NCI-H2107 treated with DMSO at 0.1 percent for 48 hours (cell line): ENCODE results near the gene PGLYRP4.

Experiments
- DNase-seq: peaks from one replicate; lab custom pipeline; 2025; ENCODE audit not compliant: unreplicated experiment; lab: John Stamatoyannopoulos, UW

Gene PGLYRP4

GRCh38 chr1:153375511-153375910 lies 26.9 kb upstream of the PGLYRP4 start, which contains the start of gene S100A12:
Gene S100A12, minus strand, starts transcription at chr1:153375621. Its CDS starts 1,029 bp downstream, at chr1:153374592.
- no peak for DNase-seq

GRCh38 chr1:153374071-153374470 lies 25.4 kb upstream of the PGLYRP4 start:
- no peak for DNase-seq

- no peak for DNase-seq
Observed at GRCh38 chr1:153372571-153372970, 23.9 kb upstream of the PGLYRP4 start.

GRCh38 chr1:153371231-153371630 lies 22.6 kb upstream of the PGLYRP4 start:
- no peak for DNase-seq

DNA sequence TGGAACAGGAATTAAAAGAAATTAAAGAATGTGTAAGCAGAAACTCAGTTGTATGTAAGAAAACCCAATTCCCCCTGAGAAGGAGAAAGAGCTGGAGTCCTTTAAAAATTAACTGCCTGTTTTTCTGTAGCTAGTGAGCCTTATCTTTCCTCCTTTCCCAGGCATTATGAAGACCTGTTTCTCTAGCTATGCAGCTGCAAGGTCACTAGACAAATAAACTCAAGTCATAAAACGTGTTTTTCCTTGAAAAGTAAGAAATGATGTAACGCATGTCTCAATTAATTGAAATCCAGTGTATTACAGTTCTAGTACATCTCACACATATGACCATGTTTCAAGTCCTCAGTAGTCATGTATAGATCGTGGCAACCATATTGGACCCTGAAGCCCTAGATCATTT lies 21.5 kb upstream of the PGLYRP4 start:
- no peak for DNase-seq

GRCh38 chr1:153368495-153368894 lies 19.9 kb upstream of the PGLYRP4 start:
- DNase-seq, result no peak

DNA sequence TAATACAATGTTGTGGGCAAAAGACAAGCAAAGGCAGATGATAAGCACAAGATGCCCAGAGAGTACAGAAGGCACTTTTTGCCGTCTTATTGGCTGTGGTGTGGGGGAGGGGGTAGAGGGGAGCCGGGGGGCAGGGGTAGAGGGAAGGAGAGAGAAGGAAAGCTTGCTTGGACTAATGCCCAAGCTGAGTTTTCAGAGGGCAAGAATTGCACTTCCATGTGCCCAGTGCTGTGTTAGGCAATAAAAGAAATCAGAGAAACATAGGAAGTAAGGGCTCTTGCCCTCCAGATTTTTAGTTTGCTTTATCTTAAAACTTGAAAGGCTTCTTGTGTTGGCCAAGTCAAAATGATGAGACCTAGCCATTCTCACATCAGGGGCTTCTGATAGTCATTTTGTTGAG lies 18.4 kb upstream of the PGLYRP4 start:
- no peak for DNase-seq

GRCh38 chr1:153366261-153366660 lies 17.6 kb upstream of the PGLYRP4 start:
- no peak for DNase-seq

DNA sequence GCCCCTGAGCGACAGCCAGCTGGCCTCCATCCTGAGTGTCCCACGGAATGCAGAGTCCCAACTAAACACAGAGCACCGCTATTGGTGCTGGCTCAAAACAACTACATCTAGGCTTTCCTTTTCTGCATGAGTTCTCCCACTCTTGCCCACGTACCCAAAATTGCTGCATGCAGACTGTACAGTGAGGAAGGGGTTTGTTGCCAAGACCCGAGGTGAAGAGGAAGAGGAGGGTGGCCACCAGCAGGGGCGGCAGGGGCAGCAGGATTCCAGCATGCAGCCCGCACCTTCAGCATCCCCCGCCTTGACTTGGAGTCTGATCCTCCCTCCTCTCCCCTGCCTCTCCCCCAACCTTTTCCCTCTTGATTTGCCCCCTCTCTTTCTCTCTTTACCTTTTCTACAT lies 17.1 kb upstream of the PGLYRP4 start:
- no peak for DNase-seq

DNA sequence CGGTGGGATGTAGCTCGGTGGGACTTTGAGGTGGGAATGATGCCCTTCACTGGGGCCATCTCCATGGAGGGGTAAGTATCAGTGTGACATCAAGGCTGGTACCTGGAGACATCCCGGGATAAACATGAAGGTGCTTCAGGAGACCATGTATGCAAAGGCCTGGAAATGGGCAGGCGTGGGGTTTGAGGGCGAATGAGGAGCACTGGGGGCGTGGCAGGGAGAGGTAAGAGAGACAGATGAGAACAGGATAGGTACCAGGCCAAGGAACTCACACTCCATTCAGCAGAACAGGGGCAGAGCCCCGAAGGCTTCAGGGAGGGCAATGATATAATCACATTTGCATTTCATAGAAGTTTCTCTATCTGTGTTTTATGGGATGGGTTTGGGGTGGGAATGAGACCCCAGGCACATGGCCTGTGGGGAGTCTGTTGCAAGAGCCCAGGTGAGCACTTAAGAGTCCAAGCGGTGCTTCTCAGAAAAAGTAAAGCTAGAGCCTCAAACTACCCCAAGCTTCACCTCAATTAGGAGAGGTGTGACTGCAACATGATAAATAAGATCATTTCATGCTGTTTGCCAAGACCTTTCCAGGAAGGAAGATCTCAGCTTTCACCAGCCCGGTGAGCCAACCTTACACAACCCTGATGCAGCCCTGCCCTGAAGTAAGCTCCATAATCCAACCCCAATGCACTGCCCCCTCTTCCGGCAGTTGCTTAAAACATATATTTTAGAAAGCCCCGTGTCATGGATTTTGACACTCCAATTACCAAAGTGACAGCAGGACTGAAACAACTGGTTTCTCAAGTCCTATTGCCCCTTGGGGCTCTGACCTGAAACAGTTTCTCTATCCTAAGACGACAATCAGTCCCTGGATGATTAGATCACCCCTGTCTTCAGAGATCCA lies 16.4 kb upstream of the PGLYRP4 start:
- no peak for DNase-seq

DNA sequence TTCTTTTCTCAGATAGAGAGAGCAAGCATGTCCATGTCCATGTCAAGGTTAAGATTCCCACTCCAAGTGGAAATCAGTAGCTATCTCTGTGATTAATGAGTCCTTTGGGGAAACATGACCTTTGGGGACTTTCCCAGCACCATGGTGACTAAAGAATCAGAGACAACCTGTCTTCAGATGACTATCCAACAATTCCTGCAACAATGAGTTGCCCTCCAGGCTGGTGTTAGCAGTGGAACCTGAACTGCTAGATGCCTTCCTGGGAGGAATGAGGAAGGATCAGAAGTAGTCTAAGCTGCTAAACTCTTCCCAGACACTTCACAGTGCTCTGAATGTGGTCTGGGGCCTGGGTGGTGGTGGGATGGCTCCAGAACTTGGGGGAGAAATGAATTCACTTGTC lies 15.5 kb upstream of the PGLYRP4 start:
- DNase-seq, result no peak

GRCh38 chr1:153363641-153364040 lies 15.0 kb upstream of the PGLYRP4 start:
- DNase-seq, result no peak

GRCh38 chr1:153362187-153362775 lies 13.6 kb upstream of the PGLYRP4 start:
- no peak for DNase-seq

DNA sequence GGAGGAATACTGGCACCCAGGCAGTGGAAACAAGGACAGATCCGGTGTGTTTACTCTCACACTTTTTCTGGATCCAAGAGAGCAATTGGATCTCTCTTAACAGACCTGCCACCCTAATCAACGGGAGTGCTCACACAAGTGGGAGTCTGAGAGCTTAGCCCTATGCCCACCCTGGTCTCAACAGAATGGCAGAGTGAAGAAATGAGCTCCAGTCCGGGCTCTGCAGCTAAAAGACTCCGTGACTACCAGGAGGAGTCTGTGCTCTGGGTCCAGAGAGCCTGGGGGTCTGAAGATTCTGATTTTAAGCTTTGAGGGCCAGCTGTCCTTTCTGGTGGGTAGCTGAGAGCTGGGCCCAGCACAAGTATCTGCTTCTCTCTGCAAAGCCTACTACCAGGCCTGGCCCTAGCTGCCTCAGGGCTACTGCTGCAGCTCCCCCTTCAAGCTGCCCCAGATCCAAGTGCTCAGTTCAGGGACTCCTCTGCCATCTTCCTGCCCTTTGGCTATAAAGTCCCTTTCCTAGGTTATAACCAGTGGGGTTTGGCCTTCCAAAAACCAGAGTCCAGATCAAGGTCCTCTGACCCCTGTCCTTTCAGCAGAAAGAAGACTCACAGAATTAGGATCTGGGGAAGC lies 13.0 kb upstream of the PGLYRP4 start:
- DNase-seq, result no peak

- no peak for DNase-seq
Observed at GRCh38 chr1:153360592-153361479, 12.2 kb upstream of the PGLYRP4 start.

DNA sequence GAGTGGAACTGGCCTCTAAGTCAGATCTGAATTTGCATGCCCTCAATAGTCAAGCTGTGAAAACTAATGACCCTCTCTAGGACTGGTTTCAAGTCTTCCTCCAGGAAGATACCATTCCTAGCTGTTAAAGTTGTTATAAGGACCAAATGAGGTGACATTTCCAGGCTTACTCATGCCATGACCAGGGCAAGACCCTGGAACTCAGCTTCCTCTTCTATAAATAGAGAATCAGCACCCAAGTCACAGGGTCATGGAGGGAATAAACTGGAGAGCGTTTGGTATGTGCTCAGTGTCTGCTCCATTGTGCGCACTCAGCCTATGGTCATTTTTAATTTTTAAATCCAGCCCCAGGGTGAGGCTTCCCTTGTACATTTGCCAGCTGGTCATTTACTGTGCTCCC lies 11.5 kb upstream of the PGLYRP4 start:
- DNase-seq, result no peak

DNA sequence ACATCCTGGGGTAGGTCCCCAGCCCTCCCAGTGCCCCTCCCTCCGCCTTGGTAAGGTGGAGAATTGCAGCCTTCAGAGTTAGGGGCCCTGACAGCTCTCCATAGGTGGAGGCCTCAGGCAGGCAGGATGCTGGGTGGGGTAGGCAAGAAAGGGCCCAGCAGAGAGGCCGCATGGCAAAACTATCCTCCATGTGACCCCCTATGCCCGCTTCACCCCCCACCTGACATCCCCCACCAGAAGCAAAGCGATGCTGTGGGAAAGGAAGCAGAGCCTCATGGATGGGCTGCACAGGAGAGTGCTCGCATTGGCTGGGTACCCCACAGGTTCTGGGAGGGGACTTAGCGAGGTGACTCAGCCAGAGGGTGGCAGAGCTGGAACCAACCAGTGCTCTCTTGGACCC lies 10.6 kb upstream of the PGLYRP4 start:
- no peak for DNase-seq

DNA sequence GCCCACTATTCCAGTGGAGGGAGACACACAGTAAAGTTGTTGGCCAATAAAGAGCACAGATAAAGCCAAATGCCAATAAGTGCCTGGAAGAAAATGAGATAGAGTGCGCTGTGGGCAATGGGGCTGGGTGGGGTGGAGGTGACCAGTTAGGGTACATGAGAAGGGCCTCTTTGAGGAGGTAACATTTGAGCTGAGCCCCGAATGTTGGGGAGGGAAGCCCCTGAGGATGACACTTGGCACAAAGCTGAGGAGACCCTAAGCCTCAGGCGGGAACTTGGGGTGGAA lies 10.0 kb upstream of the PGLYRP4 start:
- no peak for DNase-seq

- DNase-seq, result no peak
Observed at GRCh38 chr1:153357853-153358690, 9.4 kb upstream of the PGLYRP4 start, which contains the start of gene S100A9. Gene S100A9, plus strand, starts transcription at chr1:153357854. Its CDS starts 430 bp downstream, at chr1:153358284.
